ENCODE results near the gene SLC4A1. TPM values are rescaled to one million over a fixed set of nuclear protein-coding genes. Genes with fewer than 3 reads are reported as not detected.
"Not testable (repeated sequence)": the region's sequence is repeated elsewhere in the genome, so short reads cannot be mapped to it uniquely, and the experiment has no call there.

Gene SLC4A1
- polyA plus RNA-seq, 3 donors: 8.9 to 13.4 (median 10.3) TPM

- no peak for DNase-seq (ENCODE audit: low read depth in 3 of 3, low spot score in 2 of 3)
These were observed 9.1 kb downstream of the SLC4A1 start for GRCh38 chr17:44258811-44259351.

GRCh38 chr17:44257815-44258760, 9.8 kb downstream of the SLC4A1 start:
- DNase-seq (ENCODE audit: low read depth in 3 of 3, low spot score in 2 of 3): no peak

GRCh38 chr17:44256671-44257070, 11.3 kb downstream of the SLC4A1 start:
- DNase-seq (ENCODE audit: low read depth in 3 of 3, low spot score in 2 of 3): no peak

- no peak for DNase-seq (ENCODE audit: low read depth in 3 of 3, low spot score in 2 of 3)
These were observed 12.0 kb downstream of the SLC4A1 start for GRCh38 chr17:44255915-44256314.

GRCh38 chr17:44254361-44255095, 13.4 kb downstream of the SLC4A1 start:
- no peak for DNase-seq (ENCODE audit: low read depth in 3 of 3, low spot score in 2 of 3)

DNA sequence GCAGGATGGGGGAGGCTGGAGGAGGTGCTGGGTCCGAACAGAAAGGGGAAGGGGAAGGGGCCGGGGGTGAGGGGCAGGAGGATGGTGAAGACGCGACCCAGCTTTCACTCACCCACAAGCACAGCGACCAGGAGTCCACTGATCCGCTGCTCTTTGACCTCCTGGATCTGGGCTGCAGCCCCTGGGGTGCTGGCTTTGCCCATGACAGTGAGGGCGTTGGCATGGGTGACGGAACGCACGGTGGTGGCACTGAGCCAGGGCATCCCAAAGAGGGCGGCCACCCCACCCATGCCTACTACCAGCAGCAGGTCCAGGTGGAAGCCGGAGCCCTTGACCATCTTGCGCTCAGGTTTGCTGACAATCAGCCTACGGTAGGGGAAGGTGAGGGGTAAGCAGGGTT, 14.9 kb downstream of the SLC4A1 start:
- DNase-seq (ENCODE audit: low read depth in 3 of 3, low spot score in 2 of 3): no peak

DNA sequence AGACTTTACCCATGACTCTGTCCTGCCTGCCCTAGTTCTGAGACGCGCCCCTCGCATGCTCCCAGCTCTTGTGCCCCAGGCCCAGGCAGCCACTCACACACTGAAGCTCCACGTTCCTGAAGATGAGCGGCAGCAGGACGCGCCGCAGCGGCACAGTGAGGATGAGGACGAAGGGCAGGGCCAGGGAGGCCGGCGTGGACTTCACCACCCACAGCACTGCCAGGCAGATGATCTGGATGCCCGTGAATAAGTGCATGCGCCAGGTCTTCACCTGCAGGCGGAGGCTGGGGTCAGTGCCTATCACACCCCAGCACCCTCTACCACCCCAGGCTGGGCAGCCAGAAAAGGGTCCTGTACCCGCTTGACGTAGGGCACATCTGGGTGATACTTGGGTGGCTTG, 16.9 kb downstream of the SLC4A1 start:
- no peak for DNase-seq (ENCODE audit: low read depth in 3 of 3, low spot score in 2 of 3)

DNA sequence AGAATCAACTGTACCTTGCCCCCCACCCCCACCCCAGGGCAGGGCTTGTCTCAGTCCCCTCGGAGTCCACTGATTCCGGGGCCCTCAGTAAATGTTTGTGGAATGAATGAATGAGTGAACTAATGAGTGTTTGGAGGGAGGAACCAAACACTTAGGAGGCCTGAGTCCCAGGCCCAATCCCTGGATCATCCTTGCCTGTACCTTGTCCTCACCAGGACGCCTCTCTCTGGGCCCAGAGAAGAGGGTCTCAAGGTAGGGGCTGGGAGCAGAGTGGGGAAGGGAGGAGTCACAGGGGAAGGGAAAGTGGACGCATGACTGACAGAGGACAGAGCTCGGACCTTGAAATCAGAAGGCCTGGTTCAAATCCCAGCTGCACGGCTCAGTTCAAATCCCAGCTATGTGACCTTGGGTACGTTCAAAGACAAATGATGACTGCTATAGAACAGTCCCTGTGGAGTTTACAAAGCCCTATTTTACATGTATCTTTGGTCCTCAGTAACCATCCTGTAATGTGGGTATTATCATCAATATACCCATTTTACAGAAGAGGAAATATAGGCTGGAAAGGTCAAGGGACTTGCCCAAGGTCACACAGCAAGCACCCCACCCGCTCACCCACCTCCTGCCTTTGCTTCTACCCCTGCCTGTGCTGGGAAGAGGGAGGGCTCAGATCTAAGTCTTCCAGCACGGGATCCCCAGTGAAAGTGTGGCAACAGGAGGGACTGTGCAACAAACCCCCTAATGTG, 18.3 kb downstream of the SLC4A1 start:
- DNase-seq (ENCODE audit: low read depth in 3 of 3, low spot score in 2 of 3): no peak

DNA sequence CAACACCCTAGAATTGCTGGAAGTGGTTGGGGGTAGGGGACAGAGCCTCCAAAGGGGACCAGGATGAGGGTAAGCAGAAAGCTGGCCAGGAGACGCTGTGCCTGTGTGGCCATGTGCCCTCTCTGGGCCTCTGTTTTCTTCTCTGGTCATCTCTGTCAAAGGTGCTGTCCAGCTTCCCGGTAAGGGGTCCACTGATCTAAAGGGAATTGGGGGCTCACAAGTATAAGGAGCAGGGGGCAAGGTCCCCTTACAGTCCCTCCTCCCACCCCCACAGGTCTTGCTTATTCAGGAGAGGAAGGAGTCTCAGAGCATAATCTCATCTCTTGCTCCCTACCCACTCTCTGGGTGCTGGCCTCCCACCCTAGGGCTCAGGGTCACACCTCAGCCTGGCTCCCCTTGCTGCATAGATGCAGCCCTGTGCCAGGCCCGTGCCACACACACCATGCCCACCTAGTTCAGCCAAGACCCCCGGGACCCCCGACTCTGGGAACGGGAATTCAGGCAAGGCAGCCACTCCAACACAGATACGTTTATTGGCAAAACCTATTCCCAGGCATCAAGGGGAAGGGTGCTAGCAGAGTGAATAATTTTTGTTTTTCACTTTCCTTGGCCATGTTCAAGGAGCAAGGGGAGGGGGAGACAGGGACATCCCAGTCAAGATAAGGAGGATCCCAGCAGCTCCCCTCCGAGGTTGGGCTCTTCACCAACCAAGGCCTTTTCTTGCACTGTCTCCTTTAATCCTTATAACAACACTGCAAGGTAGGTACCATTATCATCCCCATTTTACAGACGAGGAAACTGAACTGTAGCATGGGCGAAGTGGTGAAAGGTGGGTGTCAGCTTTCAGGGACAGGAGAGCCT, 19.8 kb downstream of the SLC4A1 start:
- DNase-seq (ENCODE audit: low read depth in 3 of 3, low spot score in 2 of 3): no peak

DNA sequence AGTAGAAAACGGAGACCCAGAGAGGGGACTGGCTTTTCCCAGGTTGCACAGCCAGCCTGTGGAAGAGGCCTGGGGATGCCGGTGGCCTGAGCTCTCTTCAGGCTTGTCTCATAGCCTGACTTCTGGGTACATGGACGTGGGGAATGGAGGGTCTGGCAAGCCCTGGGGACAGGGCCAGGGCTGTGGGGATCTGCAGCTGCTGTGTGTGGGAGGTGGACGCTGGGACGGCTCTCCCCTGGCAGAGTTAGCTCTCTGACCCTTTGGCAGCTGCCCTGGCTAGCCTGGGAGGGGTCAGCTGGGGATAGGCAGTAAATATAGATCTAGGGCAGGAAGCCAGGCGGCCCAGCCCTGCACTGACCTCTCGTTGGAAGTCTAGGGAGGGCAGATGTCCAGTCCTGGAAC, 20.5 kb downstream of the SLC4A1 start:
- no peak for DNase-seq (ENCODE audit: low read depth in 3 of 3, low spot score in 2 of 3)

DNA sequence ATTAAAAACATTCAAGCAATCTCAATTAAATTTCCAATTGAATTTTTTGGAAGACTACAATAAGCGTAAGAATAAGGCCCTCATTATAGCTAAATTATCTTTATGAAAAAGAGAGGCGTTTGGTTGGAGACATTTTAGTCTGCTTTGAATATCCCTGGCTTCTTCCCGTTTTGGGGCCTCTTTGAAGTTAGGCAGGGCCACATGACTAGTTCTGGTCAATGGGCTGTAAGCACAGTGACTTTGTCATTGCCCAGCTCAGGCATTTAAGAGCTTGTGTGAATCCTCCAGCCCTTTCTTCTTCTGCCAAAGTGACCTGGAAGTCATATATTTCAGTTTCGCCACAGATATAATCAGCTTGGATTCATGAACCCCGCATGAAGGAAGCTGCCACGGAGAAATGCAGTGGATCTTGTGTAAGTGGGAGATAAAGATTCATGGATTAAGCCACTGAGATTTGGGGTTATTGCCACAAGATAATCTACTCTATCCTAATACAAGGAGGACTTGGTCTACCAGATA, 26.8 kb downstream of the SLC4A1 start:
- DNase-seq (ENCODE audit: low read depth in 3 of 3, low spot score in 2 of 3): no peak

- DNase-seq (ENCODE audit: low read depth in 3 of 3, low spot score in 2 of 3): not testable (repeated sequence)
These were observed 30.0 kb downstream of the SLC4A1 start for GRCh38 chr17:44237886-44238285.

DNA sequence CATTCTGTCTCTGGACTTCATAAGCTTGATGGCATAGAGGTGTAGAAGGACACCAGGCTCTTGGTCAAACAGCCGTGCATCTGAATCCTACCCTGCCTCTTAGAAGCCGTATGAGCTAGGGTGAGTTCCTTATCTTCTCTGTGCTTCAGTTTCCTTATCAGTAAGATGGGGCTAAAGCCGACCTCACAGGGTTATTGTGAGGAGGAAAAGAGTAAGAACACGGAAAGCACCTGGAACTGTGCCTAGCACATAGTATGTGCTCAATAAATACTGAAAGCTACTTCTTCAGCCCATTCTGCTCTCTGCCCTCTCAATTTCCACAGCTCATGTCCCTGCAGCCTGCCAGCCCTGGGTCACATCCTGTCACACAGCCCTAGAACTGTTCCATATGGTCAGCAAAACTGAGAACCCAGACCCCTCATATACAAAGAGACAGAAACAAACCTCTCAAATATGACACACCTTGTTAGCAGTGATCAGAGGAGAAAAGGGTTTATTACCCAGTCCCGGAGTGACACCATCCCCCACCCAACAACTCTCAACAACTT, 31.4 kb downstream of the SLC4A1 start:
- no peak for DNase-seq (ENCODE audit: low read depth in 3 of 3, low spot score in 2 of 3)

DNA sequence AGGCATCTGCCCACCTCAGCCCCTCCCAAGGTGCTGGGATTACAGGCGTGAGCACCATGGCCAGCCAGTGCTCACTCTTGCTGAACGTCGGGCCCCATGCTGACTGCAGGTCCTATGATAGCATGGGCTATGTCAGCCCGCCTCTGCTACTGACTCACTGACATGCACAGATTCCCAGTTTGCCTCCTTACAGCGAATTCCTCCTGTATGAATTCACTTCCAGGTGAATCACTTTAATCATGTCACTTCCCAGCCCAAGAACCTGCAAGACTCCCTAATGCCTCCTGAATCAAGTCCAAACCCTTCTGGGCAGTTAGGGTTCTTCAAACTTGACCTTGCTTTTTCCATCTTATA, 32.4 kb downstream of the SLC4A1 start:
- no peak for DNase-seq (ENCODE audit: low read depth in 3 of 3, low spot score in 2 of 3)

DNA sequence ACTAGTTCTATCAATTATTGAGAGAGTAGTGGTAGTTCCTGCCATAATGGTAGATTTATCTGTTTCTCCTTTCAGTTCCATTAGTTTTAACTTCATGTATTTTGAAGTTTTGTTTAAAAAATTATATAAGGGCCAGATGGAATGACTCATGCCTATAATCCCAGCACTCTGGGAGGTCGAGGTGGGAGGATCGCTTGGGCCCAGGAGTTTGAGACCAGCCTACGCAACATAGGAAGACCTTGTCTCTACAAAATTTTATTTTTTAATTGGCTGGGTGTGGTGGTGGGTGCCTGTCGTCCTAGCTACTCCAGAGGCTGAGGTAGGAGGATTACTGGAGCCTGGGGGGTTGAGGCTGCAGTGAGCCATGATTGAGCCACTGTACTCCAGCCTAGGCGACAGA, 34.4 kb downstream of the SLC4A1 start:
- no peak for DNase-seq (ENCODE audit: low read depth in 3 of 3, low spot score in 2 of 3)

DNA sequence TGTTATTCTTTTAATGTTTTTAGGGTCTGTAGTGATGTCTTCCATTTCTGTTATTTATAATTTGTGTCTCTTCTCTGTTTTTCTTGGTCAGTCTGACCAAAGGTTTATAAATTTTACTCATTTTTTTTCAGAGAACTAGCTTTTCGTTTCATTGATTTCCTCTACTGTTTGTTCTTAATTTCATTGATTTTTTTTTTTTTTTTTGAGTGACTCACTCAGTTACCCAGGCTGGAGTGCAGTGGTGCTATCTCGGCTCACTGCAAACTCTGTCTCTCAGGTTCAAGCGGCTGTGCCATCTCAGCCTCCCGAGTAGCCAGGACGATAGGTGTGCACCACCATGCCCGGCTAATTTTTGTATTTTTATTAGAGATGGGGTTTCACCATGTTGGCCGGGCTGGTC, 35.9 kb downstream of the SLC4A1 start:
- no peak for DNase-seq (ENCODE audit: low read depth in 3 of 3, low spot score in 2 of 3)

DNA sequence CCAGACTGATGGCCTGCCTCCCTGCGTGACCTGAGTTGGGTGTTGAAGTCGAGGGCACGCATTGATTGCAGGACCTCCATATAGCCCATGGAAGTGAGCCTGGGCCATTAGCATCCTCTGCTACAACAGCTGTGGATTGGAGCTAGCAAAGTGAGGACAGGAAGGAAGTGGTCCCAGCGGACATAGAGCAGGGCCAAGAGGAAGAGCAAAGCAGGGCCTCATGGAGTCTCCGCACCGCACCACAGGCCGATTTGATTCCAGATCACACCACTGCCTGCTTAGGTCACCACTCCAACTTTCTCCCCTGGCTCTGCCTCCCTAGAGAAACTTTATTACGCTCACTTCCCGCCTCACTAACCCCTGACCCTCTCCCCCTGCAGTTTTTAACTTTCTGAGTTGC, 37.8 kb downstream of the SLC4A1 start:
- DNase-seq (ENCODE audit: low read depth in 3 of 3, low spot score in 2 of 3): no peak

DNA sequence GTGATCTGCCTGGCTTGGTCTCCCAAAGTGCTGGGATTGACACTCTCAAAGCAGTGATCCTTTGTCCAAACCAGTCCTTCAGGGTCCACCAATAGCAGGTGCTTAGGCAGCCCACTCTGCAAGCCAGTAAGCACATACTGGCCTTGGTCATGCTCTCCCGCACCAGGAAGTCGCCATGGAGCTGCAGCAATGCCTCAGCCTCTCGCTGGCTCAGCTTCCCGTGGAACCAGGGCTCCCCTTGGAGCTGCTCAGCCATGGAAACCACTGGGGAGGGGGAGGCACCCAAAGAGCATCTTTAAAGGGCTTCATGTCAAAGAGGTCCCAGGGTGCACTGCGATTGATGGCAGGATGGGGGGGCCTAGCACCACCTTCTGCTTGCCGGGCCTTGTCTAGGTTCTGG, 38.8 kb downstream of the SLC4A1 start:
- DNase-seq (ENCODE audit: low read depth in 3 of 3, low spot score in 2 of 3): no peak

- no peak for DNase-seq (ENCODE audit: low read depth in 3 of 3, low spot score in 2 of 3)
These were observed 44.3 kb downstream of the SLC4A1 start for GRCh38 chr17:44223541-44224071.

All from right renal cortex interstitium (tissue), 3 donors.